Gastroesophageal sphincter (tissue), 3 donors: Measurements from ENCODE around the gene MGA.

ENCODE experiments used
- CTCF ChIP-seq, 4 experiments: fragments of 200-600 bp in 2 of 4; fragments of 450-650 bp in 2 of 4; sonication (generic) in 1 of 4; IDR thresholded peaks; one replicate each; pipeline ENCODE4 v1.5.1; 2017 to 2019; ENCODE audit warnings: antibody characterized with exemption in 4 of 4, mild to moderate bottlenecking in 2 of 4, moderate library complexity in 2 of 4
- POLR2A ChIP-seq, 2 donors: fragments of 450-650 bp; IDR thresholded peaks; one replicate each; pipeline ENCODE4 v1.6.1; 2017; ENCODE audit warnings: antibody characterized with exemption in 2 of 2, mild to moderate bottlenecking in 2 of 2, moderate library complexity in 1 of 2

- TF ChIP-seq CTCF (IDR thresholded peaks at IDR 0.05) (no peak), POLR2A (IDR thresholded peaks at IDR 0.05) (no peak)
Measured at GRCh38 chr15:41789662-41790061, 129.5 kb downstream of the MGA start.
